Upper lobe of left lung (tissue), 6 donors: ENCODE results near the gene SLC4A2. TPM values are rescaled to one million over a fixed set of nuclear protein-coding genes. Genes with fewer than 3 reads are reported as not detected.
A peak's percentile ranks its signal among the peaks of the same experiment; 100 is the strongest.

ENCODE experiments used
- ATAC-seq, 2 donors: fragments of 200-7000 bp; cut with Tn5 transposase; one replicate each; pipeline ENCODE4 v1.9.1; 2022; ENCODE audit warnings: mild to moderate bottlenecking in 2 of 2, moderate library complexity in 2 of 2; ENCODE audit not compliant: low FRiP score in 2 of 2
- DNase-seq, 2 donors: peaks; one replicate each; pipeline ENCODE4 v3.0.0-alpha.2; 2019 to 2020
- H3K27ac ChIP-seq, 4 donors: fragments of 200-600 bp; sonication (generic); one replicate each; pipeline ENCODE4 v1.5.1; 2016 to 2019
- H3K27me3 ChIP-seq, 4 donors: fragments of 200-600 bp; sonication (generic); one replicate each; pipeline ENCODE4 v1.5.1; 2017 to 2019
- H3K36me3 ChIP-seq, 4 donors: fragments of 200-600 bp; sonication (generic); one replicate each; pipeline ENCODE4 v1.5.1; 2016 to 2019
- H3K4me1 ChIP-seq, 4 donors: fragments of 200-600 bp; sonication (generic); one replicate each; pipeline ENCODE4 v1.5.1; 2018 to 2019
- H3K4me3 ChIP-seq, 4 donors: fragments of 200-600 bp; sonication (generic); one replicate each; pipeline ENCODE4 v1.5.1; 2017 to 2019; ENCODE audit warnings: mild to moderate bottlenecking in 2 of 4, moderate library complexity in 1 of 4
- H3K9me3 ChIP-seq, 4 donors: fragments of 200-600 bp; sonication (generic); one replicate each; pipeline ENCODE4 v1.5.1; 2018 to 2019
- CTCF ChIP-seq, 6 experiments: fragments of 450-650 bp in 4 of 6; fragments of 200-600 bp in 2 of 6; sonication (generic) in 2 of 6; IDR thresholded peaks; one replicate each; pipeline ENCODE4 v1.5.1; 2016 to 2019; ENCODE audit warnings: antibody characterized with exemption in 6 of 6
- EP300 ChIP-seq, 4 donors: sonication (generic); formaldehyde crosslinking; IDR thresholded peaks; one replicate each; pipeline ENCODE4 v1.5.1; 2017; ENCODE audit warnings: antibody characterized with exemption in 4 of 4, control low read depth in 2 of 4
- POLR2A ChIP-seq, 4 donors: fragments of 450-650 bp; IDR thresholded peaks; one replicate each; pipeline ENCODE4 v1.5.1; 2016 to 2017; ENCODE audit warnings: antibody characterized with exemption in 4 of 4, mild to moderate bottlenecking in 2 of 4
- POLR2AphosphoS5 ChIP-seq, 2 donors: sonication (generic); formaldehyde crosslinking; IDR thresholded peaks; one replicate each; pipeline ENCODE4 v1.5.1; 2017; ENCODE audit warnings: antibody characterized with exemption in 2 of 2
- WGBS, 2 donors: methylation state at CpG; one replicate each; pipeline ENCODE4 v1.1.5; 2017 to 2018; 5-methylcytosine and 5-hydroxymethylcytosine counted together
- total RNA-seq, 6 donors: library from RNA; depleted of rRNA in 4 of 6; stranded (reverse); fragments of >200 nt in 4 of 6; gene quantifications; one replicate each; pipeline versions ENCODE4 v1.1.0 to v1.2.1, GENCODE V29; 2016 to 2021
- donor health status: DM: no; HTN: no; CAD: no; lungs with moderate emphysema.
- donor health status: DM: no; HTN: yes; CAD: no; lungs with severe emphysema.

Gene SLC4A2
- total RNA-seq, 6 donors from 2014 or later: 88.4 to 312 (median 188) TPM

GRCh38 chr7:151082141-151083070 lies 23.0 kb downstream of the SLC4A2 start:
- no peaks in the 10 kb centered on the region for H3K9me3 ChIP-seq
- 52 to 65% methylated on average over 30 to 38 of the region's 42 CpGs for WGBS, 2 donors
- H3K27me3 ChIP-seq: no peaks in the 10 kb centered on the region
- no peak for ATAC-seq
- H3K36me3 ChIP-seq: peaks cover 0 to 8% (median 0%) of the 10 kb centered on the region in 4 donors
- peak overlapping the region; percentile 76 to 99 (median 94) for H3K4me3 ChIP-seq
- peaks cover 45 to 69% (median 58%) of the 10 kb centered on the region in 4 donors for H3K4me1 ChIP-seq
- H3K27ac ChIP-seq: peak overlapping the region; percentile 94 to 97 (median 96)
- no peak for TF ChIP-seq CTCF (IDR thresholded peaks at IDR 0.05)
- TF ChIP-seq POLR2AphosphoS5 (IDR thresholded peaks at IDR 0.05): no peak
- TF ChIP-seq EP300 (IDR thresholded peaks at IDR 0.05): no peak
- no peak for TF ChIP-seq POLR2A (IDR thresholded peaks at IDR 0.05)
- peak in 1 of 2 donors; percentile 81 for DNase-seq

GRCh38 chr7:151083071-151083823 lies 23.9 kb downstream of the SLC4A2 start, which contains the start of gene TMUB1:
TMUB1 (minus strand) TSS chr7:151083493; CDS start chr7:151082563, 930 bp downstream.
- ATAC-seq: peak; percentile 39 to 58
- H3K27ac ChIP-seq: peak within 1 kb of the TSS; percentile 88 to 97 (median 96)
- peak within 1 kb of the TSS; percentile 76 to 99 (median 90) for H3K4me3 ChIP-seq
- no peaks in the 10 kb centered on the region for H3K27me3 ChIP-seq
- H3K4me1 ChIP-seq: peaks cover 49 to 75% (median 65%) of the 10 kb centered on the region in 4 donors
- no peaks in the 10 kb centered on the region for H3K9me3 ChIP-seq
- WGBS, 2 donors: 0% methylated on average over 6 to 16 of the region's 69 CpGs
- peak; percentile 85 to 97 for DNase-seq
- TF ChIP-seq POLR2AphosphoS5 (IDR thresholded peaks at IDR 0.05): peak; percentile 10 to 64
- peak in 1 of 4 donors; percentile 70 for TF ChIP-seq POLR2A (IDR thresholded peaks at IDR 0.05)
- no peak for TF ChIP-seq CTCF (IDR thresholded peaks at IDR 0.05)
- TF ChIP-seq EP300 (IDR thresholded peaks at IDR 0.05): no peak
- peaks cover 0 to 6% (median 0%) of the 10 kb centered on the region in 4 donors for H3K36me3 ChIP-seq

- no peaks in the 10 kb centered on the region for H3K9me3 ChIP-seq
- H3K27ac ChIP-seq: peak overlapping the region in 3 of 4 donors; percentile 88 to 97 (median 95)
- H3K27me3 ChIP-seq: no peaks in the 10 kb centered on the region
- DNase-seq: no peak
- 27 to 41% methylated on average over 2 to 3 of the region's 3 CpGs for WGBS, 2 donors
- peaks cover 0 to 6% (median 0%) of the 10 kb centered on the region in 4 donors for H3K36me3 ChIP-seq
- H3K4me1 ChIP-seq: peaks cover 55 to 75% (median 67%) of the 10 kb centered on the region in 4 donors
- TF ChIP-seq CTCF (IDR thresholded peaks at IDR 0.05) (no peak), EP300 (IDR thresholded peaks at IDR 0.05) (no peak), POLR2AphosphoS5 (IDR thresholded peaks at IDR 0.05) (no peak), POLR2A (IDR thresholded peaks at IDR 0.05) (no peak)
- ATAC-seq: no peak
- H3K4me3 ChIP-seq: peak overlapping the region; percentile 76 to 99 (median 90)
Measured at GRCh38 chr7:151083824-151084160, 24.4 kb downstream of the SLC4A2 start.

- peaks cover 61 to 76% (median 69%) of the 10 kb centered on the region in 4 donors for H3K4me1 ChIP-seq
- 27 to 29% methylated on average over 5 of the region's 5 CpGs for WGBS, 2 donors
Measured at GRCh38 chr7:151085329-151085690, 25.9 kb downstream of the SLC4A2 start.

More at GRCh38 chr7:151085329-151085690, 25.9 kb downstream of the SLC4A2 start:
- ATAC-seq (no peak), DNase-seq (no peak)
- Histone ChIP-seq H3K36me3 (peaks cover 0 to 6% (median 0%) of the 10 kb centered on the region in 4 donors), H3K27me3 (no peaks in the 10 kb centered on the region), H3K27ac (peak overlapping the region; percentile 70 to 93 (median 87)), H3K4me3 (peak overlapping the region in 3 of 4 donors; percentile 52 to 83 (median 70)), H3K9me3 (no peaks in the 10 kb centered on the region)
- TF ChIP-seq POLR2AphosphoS5 (IDR thresholded peaks at IDR 0.05) (no peak), EP300 (IDR thresholded peaks at IDR 0.05) (no peak), POLR2A (IDR thresholded peaks at IDR 0.05) (no peak), CTCF (IDR thresholded peaks at IDR 0.05) (no peak)
